NCI-H524 treated with DMSO at 0.1 percent for 48 hours (cell line): Measurements from ENCODE around the gene CLPTM1.

Experiments used
- DNase-seq: peaks from one replicate; lab custom pipeline; 2025; lab: John Stamatoyannopoulos, UW

The CLPTM1 gene

DNA sequence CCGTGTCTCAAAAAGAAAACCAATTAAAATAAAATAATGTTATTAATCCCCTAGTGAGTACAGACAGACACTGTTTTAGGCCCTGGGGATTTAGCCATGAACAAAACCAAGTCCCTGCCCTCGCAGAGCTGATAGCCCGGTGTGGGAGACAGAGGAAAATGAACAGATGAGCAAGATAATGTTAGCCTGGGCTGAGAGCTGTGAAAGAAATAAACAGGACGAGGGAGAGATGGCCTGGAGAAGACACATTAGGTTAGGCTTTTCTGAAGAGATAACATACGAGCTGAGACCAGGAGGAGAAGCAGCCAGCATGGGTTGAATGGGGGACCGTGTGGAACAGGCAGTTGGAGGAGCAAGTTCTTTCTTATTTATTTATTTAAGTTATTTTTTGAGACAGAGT lies 55.1 kb downstream of the CLPTM1 start:
- DNase-seq: no peak

DNA sequence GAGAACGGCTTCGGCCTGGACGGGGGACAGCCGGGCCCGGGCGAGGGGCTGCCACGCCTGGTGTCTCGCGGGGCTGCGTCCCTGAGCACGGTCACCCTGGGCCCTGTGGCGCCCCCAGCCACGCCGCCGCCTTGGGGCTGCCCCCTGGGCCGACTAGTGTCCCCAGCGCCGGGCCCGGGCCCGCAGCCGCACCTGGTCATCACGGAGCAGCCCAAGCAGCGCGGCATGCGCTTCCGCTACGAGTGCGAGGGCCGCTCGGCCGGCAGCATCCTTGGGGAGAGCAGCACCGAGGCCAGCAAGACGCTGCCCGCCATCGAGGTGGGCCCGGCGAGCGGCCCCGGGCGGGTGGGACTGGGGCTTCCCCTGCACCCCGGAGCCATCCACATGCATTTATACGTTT lies 56.8 kb downstream of the CLPTM1 start:
- no peak for DNase-seq

- DNase-seq: no peak
These were observed 61.5 kb downstream of the CLPTM1 start for GRCh38 chr19:45016388-45017314.

DNA sequence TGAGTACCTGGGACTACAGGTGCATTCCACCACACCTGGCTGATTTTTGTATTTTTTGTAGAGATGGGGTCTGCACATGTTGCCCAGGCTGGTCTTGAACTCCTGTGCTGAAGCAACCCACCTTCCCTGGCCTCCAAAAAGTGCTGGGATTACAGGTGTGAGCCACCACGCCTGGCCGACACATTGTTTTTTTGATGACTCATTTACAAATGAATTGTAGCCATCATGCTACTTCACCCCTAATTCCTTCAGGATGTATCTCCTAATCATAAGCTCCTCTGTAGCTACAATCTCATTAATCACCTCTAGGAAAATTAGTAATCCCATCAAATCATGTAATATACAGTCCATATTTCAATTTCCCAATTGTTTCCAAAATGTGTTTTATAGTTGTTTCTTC lies 64.0 kb downstream of the CLPTM1 start:
- DNase-seq: no peak

DNA sequence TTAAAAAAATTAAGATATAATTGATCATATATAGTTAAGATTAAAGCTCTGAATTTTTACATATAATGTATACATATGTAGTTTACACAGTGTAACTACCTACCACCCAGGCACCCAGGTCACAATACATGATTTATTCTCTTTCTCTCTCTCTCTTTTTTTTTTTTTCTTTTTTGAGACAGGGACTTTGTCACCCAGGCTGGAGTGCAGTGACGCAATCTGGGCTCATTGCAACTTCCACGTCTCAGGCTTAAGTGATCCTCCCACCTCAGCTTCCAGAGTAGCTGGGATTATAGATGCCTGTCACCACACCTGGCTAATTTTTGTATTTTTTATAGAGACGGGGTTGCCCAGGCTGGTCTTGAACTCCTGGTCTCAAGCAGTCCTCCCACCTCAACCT lies 64.9 kb downstream of the CLPTM1 start:
- DNase-seq: no peak

GRCh38 chr19:45021971-45022370 lies 66.8 kb downstream of the CLPTM1 start:
- DNase-seq: no peak

GRCh38 chr19:45023048-45023447 lies 67.9 kb downstream of the CLPTM1 start:
- no peak for DNase-seq

DNA sequence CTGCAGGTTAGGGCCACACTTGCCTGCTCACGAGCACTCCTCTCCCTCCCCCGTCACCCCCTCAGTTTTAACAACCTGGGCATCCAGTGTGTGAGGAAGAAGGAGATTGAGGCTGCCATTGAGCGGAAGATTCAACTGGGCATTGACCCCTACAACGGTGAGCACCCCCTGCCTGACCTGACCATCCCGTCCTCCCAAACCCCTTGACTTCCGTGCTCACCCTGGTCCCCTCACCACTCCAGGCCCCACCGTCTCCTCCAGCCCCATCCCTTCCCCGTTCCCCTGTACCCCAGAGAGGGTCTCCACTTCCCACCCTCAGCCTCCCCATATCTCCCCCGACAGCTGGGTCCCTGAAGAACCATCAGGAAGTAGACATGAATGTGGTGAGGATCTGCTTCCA lies 70.1 kb downstream of the CLPTM1 start:
- no peak for DNase-seq

DNA sequence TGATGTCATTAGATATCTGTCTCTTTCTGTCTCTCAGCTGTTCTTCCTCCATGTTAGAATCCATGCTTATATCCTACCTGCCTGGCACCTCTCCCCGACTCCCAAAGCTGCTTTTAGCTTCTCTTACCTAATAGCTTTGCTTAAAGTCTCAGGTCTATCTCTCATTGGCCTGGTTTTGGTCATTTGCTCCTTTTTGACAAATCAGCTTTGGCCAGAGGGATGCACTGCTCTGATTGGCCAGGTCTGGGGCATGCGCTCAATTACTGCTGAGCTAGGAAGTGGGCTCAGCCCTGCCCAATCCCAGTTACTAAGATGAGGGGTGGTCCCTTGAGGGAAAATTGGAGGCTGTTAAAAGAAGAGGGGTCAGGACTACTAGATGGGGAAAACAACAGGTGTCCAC lies 72.2 kb downstream of the CLPTM1 start:
- no peak for DNase-seq

DNA sequence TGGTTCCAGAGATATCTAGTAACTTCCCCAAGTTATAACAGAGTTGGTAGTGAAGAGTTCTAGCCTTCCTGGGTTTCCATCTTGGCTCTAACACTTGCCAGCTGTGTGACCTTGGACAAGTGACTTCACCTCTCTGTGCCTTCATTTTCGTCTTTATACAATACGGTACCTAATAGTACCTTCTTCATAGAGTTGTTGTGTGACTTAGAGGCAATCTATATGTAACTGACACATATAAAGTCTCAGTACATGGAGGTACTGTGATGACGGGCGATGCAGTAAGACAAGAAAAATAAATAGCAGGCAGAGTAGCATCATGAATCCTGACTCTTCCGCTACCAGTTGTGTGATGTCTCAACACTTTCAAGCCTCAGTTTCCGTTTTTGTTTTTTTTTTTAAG lies 75.6 kb downstream of the CLPTM1 start:
- no peak for DNase-seq

DNA sequence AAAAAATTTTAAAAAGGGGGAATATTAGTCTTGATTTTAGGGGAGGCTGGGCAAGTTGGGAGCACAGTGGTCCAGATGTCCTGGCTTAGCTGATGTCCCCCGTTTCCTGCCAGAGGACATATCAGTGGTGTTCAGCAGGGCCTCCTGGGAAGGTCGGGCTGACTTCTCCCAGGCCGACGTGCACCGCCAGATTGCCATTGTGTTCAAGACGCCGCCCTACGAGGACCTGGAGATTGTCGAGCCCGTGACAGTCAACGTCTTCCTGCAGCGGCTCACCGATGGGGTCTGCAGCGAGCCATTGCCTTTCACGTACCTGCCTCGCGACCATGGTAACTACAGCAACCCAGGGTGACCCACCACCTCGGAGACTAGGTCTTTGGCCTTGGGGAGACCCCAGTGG lies 77.2 kb downstream of the CLPTM1 start:
- DNase-seq: no peak

DNA sequence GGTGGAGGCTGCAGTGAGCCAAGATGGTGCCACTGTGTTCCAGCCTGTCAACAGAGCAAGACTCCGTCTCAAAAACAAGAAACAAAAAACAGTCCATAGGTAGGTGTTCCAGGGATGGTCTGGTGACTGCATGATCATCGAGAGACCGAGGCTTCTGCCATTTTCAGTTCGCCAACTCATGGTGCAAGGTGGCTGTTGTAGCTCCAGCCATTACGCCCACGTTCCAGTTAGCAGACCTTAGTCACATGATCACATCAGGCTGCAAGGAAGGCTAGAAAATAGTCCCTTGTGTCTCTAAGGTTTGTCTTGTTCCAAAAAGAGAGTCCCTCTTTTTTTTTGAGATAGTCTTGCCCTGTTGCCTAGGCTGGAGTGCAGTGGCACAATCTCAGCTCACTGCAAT lies 80.6 kb downstream of the CLPTM1 start:
- no peak for DNase-seq

DNA sequence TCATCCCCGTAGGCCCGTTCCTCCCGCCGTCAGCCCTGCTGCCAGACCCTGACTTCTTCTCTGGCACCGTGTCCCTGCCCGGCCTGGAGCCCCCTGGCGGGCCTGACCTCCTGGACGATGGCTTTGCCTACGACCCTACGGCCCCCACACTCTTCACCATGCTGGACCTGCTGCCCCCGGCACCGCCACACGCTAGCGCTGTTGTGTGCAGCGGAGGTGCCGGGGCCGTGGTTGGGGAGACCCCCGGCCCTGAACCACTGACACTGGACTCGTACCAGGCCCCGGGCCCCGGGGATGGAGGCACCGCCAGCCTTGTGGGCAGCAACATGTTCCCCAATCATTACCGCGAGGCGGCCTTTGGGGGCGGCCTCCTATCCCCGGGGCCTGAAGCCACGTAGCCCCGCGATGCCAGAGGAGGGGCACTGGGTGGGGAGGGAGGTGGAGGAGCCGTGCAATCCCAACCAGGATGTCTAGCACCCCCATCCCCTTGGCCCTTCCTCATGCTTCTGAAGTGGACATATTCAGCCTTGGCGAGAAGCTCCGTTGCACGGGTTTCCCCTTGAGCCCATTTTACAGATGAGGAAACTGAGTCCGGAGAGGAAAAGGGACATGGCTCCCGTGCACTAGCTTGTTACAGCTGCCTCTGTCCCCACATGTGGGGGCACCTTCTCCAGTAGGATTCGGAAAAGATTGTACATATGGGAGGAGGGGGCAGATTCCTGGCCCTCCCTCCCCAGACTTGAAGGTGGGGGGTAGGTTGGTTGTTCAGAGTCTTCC lies 82.4 kb downstream of the CLPTM1 start:
- DNase-seq: no peak

DNA sequence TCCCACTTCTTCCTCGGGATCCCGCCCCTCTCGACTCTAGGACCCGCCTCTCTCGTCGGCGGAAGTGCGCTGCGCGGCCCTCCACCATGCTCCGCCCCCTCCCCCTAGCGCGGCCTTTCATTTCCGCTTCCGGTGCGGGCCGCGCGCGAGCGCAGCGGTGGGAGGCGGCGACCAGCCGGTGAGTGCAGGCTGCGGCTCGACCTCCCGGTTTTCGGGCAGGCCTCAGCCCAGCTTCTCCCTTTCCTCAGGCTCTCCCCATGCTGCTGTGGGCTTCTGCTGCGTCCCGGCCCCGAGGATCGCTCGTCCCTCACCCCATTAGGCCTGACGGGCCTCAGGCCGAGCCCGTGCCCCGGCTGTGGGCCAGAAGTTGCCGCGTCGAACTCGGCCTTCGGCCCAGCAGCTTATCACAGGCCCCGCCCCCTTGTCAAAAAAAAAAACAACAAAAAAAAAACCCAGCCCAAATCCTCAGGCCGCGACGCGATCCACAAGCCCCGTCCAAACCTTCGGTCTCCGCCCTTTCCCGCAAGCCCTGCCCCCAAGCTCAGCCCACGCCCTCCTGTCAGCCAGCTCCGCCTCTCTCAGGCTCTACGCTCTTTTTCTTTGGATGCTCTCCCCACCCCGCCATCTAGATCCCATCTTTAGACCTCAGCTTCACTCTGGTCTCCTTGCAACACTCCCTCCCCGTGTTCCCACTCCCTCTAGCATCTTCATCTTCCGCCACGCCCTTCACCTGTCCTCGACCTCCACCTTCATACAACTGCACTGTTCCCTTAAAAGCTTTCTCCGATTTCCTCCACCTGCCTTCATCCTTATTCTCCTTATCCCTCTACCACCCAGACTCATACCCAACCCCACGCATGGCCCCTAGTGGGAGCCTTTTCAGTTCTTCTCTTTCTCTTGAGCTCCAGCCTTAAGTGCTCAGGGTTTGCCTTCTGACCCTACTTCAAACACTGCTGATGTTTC lies 84.0 kb downstream of the CLPTM1 start, which contains the start of gene CLASRP:
Gene CLASRP, plus strand, starts transcription at position 115 of the 963 bp plus-strand sequence. CDS start 1,168 bp downstream, outside the sequence.
- peak; percentile 3 for DNase-seq

- DNase-seq: no peak
These were observed 85.0 kb downstream of the CLPTM1 start for GRCh38 chr19:45040059-45040771.

- no peak for DNase-seq
These were observed 85.9 kb downstream of the CLPTM1 start for GRCh38 chr19:45041125-45041524.
